Endothelial cell of umbilical vein (primary cell): Measurements from ENCODE around the gene MYO16.

ENCODE experiments used
- CTCF ChIP-seq, 2 donors: IDR thresholded peaks; 1 replicate in 1 of 2; 2 replicates in 1 of 2; pipeline ENCODE4 v1.5.1; 2011; ENCODE audit warnings: low read length in 2 of 2, mild to moderate bottlenecking in 2 of 2, moderate library complexity in 2 of 2, control low read depth in 1 of 2, inconsistent platforms in 1 of 2, low read depth in 1 of 2; ENCODE audit not compliant: insufficient read depth in 1 of 2; ENCODE audit errors: extremely low read depth in 1 of 2
- EZH2 ChIP-seq: IDR thresholded peaks from 2 replicates; pipeline ENCODE4 v1.6.1; 2012; ENCODE audit warnings: borderline replicate concordance, low read depth, mild to moderate bottlenecking, moderate library complexity, low read length, inconsistent platforms; ENCODE audit not compliant: severe bottlenecking
- FOS ChIP-seq: IDR thresholded peaks from 2 replicates; pipeline ENCODE4 v1.6.1; 2011; ENCODE audit warnings: mild to moderate bottlenecking, low read length, moderate library complexity, borderline replicate concordance; ENCODE audit not compliant: insufficient read depth
- POLR2A ChIP-seq: IDR thresholded peaks from 2 replicates; pipeline ENCODE4 v1.6.1; 2012; ENCODE audit warnings: low read depth, mild to moderate bottlenecking, control low read depth, low read length

GRCh38 chr13:109058087-109058486 lies 428.7 kb downstream of the MYO16 start:
- TF ChIP-seq CTCF (IDR thresholded peaks at IDR 0.05; ENCODE audit: extremely low read depth in 1 of 2, insufficient read depth in 1 of 2, low read depth in 1 of 2, low read length in 2 of 2) (no peak), EZH2 (no peak), POLR2A (no peak), FOS (no peak)
